Hepatic stellate cell (primary cell): ENCODE results near the gene FASTKD3.
"Not testable (repeated sequence)": the region's sequence is repeated elsewhere in the genome, so short reads cannot be mapped to it uniquely, and the experiment has no call there.

Experiments
- DNase-seq: peaks from one replicate; pipeline ENCODE4 v3.0.0; 2011; ENCODE audit warnings: low spot score

Gene FASTKD3, protein sequence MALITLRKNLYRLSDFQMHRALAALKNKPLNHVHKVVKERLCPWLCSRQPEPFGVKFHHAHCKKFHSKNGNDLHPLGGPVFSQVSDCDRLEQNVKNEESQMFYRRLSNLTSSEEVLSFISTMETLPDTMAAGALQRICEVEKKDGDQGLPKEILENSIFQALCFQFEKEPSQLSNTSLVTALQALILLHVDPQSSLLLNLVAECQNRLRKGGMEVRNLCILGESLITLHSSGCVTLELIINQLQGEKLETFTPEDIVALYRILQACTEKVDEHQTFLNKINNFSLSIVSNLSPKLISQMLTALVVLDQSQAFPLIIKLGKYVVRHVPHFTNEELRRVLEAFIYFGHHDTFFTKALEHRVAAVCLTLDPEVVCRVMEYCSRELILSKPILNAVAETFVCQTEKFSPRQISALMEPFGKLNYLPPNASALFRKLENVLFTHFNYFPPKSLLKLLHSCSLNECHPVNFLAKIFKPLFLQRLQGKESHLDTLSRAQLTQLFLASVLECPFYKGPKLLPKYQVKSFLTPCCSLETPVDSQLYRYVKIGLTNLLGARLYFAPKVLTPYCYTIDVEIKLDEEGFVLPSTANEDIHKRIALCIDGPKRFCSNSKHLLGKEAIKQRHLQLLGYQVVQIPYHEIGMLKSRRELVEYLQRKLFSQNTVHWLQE

DNA sequence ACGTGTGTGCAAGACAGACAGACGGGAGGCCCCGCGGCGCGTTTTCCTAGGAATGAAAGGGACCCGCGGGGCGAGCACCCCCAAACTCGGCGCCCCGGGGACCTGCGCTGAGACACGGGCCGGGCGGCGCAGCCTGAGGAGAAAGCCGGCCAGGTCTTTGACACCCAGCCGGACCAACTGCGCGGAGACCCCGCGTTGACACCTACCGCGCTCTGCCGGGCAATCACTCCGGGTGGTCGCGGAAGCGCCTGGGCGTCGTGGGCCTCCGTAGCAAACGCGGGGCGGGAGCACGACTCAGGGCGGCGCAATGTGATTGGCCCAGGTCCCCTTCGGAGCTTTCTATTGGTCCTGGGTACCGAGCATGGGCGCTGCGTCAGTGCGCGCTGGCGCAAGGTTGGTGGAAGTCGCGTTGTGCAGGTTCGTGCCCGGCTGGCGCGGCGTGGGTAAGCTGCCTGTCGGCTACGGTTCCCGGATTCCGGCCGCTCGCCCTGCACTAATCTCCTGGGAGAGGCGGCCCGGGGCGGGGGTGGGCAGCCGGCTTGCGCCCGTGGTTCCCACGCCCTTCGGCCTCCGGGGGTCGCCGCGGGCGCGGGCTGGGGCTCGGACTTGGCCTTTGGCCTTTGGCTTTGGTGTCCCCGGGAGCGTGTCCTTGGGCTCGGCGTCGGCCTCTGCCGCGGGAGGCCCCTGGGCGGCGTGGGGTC lies at the start of gene FASTKD3, which contains the start of gene MTRR:
Gene FASTKD3 (minus strand): TSS at position 259 of the 701 bp plus-strand sequence. CDS start 948 bp downstream, outside the sequence.
Gene MTRR (plus strand): TSS at position 376 of the 701 bp plus-strand sequence. CDS start 1,647 bp downstream, outside the sequence.
- peak; percentile 97 for DNase-seq

DNA sequence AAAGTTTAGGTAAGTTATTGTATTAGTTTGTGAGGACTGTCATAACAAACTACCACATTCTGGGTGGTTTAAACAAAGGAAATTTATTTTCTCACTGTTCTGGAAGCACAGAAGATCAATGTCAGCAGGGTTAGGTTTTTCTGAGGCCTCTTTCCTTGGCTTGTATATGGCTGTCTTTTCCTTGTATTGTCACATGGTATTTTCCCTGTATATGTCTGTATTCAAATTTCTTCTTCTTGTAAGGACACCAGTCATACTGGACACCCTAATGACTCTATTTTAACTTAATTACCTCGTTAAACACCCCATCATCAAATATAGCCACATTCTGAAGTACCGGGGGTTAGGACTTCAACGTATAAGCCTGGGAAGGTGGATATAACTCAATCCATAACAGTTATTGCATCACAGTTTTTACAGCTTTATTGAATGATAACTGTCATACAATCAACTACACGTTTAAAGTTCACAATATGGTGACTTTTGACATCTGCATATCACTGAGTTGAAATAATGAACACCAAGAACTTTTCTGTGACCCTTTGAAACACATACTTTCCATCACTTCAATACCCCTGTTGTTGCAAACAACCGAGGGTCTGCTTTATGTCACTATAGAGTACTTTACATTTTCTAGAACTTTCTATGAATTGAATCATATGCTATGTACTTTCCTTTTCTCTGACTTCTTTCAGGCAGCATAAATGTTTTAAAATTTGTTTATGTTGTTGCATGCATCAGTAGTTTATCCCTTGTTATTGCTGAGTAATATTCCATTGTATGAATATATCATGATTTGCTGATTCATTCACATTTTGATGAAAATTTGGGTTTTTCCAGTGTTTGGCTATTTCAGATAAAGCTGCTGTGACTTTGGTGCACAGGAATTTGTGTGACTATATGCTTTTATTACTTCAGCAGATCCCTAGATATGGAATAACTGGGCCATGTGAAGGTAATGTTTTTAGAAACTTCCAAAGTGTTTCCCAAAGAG lies 48.6 kb upstream of the FASTKD3 start:
- no peak for DNase-seq

DNA sequence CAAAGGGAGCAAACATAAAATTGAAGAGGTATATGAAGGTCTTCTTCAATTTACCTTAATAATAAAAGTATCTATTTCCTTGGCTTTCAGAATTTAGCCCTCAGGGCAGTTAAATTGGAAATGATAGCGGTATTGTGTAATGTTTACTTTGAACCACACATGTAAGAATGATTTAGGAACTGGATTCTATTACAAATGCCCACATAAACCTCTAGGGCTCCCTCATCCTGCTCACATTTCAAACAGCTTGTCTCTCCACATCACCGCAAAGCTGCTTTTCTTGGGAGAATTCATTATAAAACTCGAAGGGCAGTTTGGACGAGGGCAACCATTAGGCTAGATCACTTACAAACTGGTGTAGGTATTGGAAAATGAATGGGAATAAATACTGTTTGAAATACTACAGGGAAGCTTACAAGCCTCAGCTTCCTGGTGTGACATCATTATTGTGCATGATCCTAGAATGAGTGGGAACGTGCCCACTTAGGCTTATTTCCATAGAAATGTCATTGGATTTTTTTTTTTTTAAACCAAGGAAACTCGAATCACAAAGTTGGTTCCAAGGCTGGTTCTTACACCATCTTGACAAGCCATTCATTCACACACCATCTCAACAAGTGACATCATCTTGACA lies 47.5 kb upstream of the FASTKD3 start:
- DNase-seq = no peak

DNA sequence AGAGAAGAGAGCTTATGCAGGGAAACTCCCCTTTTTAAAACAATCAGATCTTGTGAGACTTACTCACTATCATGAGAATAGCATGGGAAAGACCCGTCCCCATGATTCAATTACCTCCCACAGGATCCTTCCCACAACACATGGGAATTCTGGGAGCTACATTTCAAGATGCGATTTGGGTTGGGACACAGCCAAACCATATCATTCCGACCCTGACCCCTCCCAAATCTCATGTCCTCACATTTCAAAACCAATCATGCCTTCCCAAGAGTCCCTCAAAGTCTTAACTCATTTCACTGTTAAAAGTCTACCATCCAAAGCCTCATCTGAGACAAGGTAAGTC lies 42.6 kb upstream of the FASTKD3 start:
- DNase-seq = not testable (repeated sequence)

DNA sequence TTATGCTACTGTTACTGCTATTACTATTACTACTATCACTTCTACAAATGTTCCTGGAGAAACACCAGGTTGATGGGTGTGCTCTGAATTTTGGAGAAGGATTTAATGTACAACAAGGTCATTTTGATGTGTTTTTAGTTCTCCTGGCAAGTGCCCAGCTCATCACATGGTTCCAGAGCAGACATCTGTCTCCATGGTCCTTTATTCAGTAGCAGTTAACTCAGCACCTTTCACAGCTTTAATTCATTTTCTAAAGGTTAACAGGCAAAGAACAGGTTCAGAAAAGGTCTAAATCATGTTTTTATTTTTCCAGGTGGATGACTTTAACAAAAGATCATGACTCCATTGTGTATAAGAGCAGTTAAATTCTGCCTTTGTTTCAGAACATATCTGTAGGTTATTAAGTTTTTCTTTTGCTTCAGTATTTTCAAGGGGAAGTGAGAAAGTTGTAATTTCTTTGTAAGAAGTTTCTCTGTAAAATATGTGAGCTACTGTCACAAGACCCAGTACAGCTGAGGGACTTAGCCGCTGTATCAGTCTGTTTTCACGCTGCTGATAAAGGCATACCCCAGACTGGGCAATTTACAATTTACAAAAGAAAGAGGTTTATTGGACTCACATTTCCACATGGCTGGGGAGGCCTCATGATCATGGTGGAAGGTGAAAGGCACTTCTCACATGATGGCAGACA lies 42.1 kb upstream of the FASTKD3 start:
- DNase-seq = no peak

DNA sequence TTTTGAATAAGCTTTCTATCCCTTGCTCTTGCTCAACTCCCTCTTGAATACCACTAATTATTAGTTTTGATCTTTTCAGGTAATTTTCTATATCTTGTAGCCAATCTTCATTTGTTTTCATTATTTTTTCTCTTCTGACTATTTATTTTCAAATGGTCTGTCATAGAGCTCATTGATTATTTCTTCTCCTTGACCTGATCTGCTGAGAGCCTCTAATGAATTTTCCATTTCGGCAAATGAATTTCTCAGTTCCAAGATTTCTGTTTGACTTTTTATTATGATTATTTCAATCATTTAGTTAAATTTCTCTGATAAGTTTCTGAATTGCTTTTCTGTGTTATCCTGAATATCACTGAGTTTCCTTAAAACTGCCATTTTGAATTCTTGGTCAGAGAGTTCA lies 39.5 kb upstream of the FASTKD3 start:
- DNase-seq = no peak

DNA sequence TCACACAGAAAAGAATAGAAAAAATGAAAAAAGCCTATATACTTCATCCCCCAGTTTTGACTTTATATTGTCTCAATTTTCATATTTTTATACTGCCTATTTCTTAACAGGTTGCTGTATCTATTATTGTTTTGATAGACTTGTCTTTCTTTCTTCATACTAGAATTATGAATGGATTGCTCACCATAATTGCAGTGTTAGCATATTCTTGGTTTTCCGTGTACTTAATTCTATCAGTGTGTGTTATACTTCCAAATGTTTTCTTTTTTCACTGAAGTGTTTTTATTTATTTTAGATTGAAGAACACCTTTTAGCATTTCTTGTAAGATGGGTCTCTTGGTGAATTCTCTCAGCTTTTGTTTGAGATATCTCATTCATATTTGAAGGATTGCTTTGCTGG lies 38.8 kb upstream of the FASTKD3 start:
- DNase-seq = no peak

DNA sequence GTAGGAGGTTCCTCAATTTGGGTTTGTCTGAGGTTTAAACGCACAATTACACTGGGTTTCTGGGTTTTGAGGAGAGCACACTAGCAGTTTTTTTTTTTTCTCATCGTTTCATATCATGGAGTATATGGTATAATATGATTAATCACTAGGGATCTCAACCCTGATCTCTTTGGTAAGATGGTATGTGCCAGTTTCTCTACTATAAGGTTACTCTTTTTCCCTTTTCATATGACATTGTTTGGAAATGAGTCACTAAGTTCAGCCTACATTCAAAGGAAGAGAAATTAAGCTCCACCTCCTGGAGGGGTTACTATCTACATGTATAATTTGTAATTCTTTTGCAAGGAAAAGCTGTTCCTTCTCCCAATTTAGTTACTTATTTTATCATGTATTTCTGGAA lies 35.3 kb upstream of the FASTKD3 start:
- DNase-seq = peak; percentile 38

DNA sequence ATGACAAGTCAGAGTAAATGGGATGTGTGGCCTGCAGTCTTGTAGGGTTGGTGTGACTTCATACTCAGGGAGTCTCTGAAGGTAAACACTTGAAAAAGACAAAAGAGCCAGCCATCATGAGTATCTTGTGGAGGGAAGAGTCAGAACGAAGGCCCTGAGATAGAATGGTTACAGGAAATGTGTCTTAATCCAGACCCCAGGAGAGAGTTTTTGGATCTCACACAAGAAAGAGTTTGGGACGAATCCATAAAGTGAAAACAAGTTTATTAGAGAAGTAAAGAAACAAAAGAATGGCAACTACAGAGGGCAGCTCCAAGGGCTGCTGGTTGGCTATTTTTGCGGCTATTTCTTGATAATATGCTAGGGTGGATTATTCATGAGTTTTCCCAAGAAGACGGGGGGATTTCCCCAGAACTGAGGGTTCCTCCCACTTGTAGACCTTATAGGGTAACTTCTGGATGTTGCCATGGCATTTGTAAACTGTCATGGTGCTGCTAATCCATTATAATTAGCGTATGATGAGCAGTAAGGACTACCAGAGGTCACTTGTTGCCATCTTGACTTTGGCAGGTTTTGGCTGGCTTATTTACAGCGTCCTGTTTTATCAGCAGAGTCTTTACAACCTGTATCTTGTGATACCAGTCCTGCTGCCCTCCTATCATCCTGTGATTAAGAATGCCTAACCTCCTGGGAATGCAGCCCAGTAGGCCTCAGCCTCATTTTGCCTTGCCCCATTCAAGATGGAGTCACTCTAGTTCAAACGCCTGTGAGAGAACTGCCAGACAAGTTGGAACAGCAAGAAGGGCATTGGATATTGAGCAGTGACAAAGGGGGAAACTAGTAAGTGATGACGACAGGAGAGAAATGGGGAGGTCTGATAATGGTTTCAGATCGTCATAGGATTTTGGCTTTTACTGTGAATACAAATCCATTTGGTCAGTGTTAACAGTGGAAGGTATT lies 34.1 kb upstream of the FASTKD3 start:
- DNase-seq = no peak

DNA sequence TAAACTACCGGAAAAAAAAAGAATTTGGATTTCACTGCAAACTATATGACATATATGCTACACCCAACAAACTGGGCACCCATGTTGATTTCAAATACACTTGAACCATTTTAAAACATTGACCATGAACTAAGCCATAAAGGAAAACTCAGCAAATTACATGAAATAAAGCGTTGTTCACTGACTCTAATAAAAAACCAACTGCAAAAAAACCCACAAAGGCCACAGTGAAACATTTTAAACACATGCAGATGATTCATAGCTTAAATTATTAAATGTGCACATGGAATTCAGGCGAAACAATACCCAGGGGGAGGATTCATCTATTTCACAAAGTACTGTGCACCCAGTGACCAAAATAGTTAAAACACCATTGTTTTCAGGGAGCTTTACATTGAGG lies 33.4 kb upstream of the FASTKD3 start:
- no peak for DNase-seq

DNA sequence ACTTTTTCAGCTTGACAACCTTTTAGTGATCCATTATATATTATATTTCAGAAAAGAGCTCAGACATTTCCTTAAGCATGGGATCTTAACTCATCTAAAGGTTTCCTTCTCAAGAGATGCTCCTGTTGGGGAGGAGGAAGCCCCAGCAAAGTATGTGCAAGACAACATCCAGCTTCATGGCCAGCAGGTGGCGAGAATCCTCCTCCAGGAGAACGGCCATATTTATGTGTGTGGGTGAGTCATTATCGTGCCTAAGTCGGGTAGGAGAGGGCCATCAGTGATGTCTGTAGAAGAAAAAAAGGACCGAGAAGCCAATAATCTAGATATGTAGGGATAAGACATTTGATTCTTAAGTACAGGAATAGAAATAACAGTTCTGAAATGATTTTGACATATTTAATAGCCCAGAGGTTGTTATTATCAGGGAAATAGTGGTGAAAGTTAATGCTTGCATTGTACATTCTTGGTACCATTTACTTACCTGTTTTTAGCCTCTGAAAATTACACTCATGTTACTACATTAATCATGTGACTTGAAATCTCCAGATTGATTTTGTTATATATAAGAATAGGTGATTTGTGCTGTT lies 28.3 kb upstream of the FASTKD3 start:
- DNase-seq = peak; percentile 36

DNA sequence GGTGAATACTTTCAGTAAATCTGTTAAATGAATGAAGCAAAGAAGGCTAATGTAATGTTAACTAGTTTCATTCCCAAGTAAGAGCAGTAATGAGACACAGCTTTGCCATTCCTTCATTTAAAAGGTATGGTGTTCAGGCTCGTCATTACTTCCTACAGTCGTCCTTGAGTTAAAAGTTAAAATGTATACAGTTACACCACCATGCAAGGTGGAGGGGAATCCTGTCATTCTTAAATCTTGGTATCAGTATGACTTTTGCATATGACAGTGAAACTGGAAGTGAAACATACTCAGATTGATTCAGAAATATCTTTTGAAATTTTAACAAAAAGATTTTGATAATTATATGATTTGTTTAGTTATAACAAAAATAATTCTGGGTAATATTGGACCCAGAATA lies 26.0 kb upstream of the FASTKD3 start:
- DNase-seq = no peak

DNA sequence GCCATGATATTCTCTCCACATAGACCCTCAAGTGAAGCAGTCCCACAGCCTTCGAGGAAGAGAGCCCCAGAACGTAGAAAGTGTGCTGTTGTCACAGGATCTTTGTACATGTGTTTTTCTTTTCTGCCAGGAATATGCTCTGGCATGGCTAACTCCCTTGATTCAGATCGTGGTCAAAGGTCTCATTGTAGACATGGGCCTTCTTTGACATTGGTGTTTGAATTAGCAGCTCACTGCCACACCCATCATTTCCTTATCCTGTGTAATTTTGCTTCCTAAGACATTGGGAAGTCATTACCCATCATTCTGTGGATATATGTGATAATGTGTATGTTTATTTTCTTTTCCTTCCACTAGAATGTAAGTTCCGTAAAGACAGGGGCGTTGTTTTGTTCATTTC lies 25.6 kb upstream of the FASTKD3 start:
- no peak for DNase-seq

DNA sequence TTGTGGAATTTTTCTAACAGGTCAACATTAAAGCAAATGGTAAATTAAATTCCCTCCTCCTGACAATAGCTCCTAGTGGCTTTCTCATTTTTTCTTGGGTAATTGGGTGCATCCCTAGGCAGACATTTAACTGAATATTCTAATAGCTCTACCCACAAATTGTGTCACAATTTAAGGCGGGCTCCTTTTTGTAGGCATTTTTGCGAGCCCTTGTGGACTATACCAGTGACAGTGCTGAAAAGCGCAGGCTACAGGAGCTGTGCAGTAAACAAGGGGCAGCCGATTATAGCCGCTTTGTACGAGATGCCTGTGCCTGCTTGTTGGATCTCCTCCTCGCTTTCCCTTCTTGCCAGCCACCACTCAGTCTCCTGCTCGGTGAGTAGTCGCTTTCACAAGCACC lies 20.1 kb upstream of the FASTKD3 start:
- no peak for DNase-seq

DNA sequence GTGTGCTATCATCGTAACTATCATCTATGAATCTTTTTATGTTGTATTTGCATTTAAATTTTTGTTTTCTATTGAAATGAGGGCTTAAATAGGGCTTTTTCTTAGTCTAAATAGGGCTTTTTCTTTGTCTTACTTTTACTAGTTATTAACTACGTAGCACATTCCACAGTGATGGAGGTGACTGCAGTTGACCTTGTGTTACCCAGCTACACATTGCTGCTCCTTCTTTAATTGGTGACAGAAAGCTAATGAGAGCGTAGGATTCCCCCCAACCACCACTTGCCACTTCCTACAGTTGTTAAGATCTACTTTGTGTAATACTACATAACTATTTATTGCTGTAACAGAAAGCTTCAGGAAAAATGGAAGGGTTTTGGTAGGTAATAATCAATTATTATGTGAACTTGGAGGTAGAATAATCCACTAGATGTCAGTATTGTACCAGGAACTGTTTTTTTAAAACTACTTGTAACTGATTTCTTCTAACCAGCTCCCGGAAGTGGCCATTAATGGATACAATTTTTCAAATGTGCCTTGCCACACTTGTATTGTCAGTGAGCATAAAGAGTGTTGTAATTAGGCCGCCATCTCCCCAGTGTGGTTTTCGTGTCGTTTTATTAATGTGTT lies 18.1 kb upstream of the FASTKD3 start:
- DNase-seq = peak; percentile 19

DNA sequence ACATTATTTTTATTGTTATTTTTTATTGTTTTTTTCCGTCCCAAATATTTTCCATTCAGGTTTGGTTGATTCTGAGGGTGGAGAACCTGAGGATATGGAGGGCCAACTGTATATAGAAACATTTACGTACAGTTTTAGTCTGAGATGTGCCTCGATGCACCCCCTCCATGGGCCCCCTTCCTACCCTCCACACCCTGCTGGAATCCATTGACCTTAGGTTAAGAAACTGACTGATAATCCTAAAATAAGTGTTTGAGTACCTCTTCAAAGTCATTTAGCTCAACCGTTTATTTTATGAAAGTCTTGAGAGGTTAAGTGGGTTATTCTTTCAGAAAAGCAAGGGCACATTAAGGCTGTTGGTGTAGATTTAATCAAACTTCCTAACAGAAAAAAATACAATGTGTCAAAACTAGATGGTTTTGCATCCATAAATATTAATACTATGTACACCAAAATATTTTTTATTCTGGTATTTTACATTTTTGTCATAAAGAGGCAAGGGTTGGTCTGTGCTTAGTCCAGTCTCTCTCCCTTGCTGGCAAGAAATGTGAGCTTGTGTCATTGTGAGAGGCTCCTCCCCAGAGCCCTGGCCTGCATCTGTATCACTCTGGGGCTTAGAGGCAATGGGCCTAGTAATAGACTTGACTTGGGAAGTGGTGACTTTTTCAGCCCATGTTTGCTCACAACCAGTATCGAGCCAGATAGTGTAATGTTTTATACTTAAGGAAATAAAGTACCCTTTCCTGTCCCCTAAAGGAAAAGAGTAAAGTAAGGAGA lies 15.8 kb upstream of the FASTKD3 start:
- DNase-seq = no peak

DNA sequence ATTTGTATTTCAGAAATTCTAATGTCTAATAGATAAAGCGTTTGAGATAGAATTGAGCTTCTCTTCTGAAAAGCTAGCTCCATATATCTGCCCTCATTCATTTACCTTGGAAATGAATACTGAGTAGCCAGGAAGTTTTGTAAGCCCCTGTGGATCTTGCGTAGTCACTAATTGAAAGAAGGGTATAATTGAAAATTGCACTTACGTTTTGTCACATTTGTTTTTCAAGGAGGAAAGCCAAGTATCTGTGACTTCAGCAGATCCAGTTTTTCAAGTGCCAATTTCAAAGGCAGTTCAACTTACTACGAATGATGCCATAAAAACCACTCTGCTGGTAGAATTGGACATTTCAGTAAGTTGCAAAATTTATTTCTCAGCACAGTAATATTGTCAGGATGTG lies 14.1 kb upstream of the FASTKD3 start:
- no peak for DNase-seq

DNA sequence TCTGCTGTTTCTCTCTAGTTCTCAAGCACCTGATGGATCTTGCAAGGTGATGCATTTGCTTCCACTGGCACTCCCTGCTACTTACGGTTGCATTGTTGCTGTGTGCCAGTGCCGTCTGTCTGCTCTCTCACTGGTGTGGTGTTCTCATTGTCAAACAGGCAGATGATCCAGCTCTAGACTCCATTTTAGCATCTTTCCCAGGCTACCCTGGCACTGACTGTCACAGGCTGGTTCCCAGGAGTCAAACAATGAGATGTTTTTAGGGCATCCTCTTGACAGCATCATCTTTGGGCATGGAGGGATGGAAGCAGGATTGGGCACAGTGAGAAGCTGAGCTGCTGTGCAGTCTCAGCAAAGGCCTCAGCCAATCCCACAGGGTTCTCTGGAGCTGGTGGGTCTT lies 13.0 kb upstream of the FASTKD3 start:
- DNase-seq = no peak
